HCT116 (cell line): Measurements from ENCODE around the gene ILDR1.

Source experiments
- ATF3 ChIP-seq: IDR thresholded peaks from 2 replicates; pipeline ENCODE4 v1.6.1; 2012
- CEBPB ChIP-seq: IDR thresholded peaks from 2 replicates; pipeline ENCODE4 v1.6.1; 2012; ENCODE audit warnings: low read depth
- CTCF ChIP-seq, 3 experiments: fragments of 200-600 bp in 1 of 3; sonication (generic) in 1 of 3; IDR thresholded peaks in 2 of 3; conservative IDR thresholded peaks in 1 of 3; 2 replicates each; pipeline ENCODE4 v1.5.1; 2012 to 2017; ENCODE audit warnings: low read depth in 2 of 3, low read length in 2 of 3, antibody characterized with exemption in 1 of 3, borderline replicate concordance in 1 of 3, control low read depth in 1 of 3, mild to moderate bottlenecking in 1 of 3, mixed read lengths in 1 of 3, mixed run types in 1 of 3, moderate library complexity in 1 of 3; ENCODE audit not compliant: insufficient read depth in 1 of 3
- EZH2 ChIP-seq: fragments of 200-600 bp; sonication (generic); IDR thresholded peaks from 2 replicates; pipeline ENCODE4 v1.6.1; 2017; ENCODE audit warnings: antibody characterized with exemption, mixed run types
- FOSL1 ChIP-seq: IDR thresholded peaks from 2 replicates; pipeline ENCODE4 v1.6.1; 2012; ENCODE audit warnings: low read depth
- MAX ChIP-seq: IDR thresholded peaks from 2 replicates; pipeline ENCODE4 v1.6.1; 2012
- POLR2A ChIP-seq: IDR thresholded peaks from 2 replicates; pipeline ENCODE4 v1.7.0; 2011; ENCODE audit warnings: borderline replicate concordance; ENCODE audit not compliant: insufficient read depth, insufficient read length; ENCODE audit errors: extremely low read depth
- POLR2AphosphoS5 ChIP-seq: IDR thresholded peaks from 2 replicates; pipeline ENCODE4 v1.6.1; 2011; ENCODE audit warnings: mild to moderate bottlenecking, low read depth, low read length, moderate library complexity
- REST ChIP-seq: IDR thresholded peaks from 2 replicates; pipeline ENCODE4 v1.6.1; 2012; ENCODE audit warnings: low read depth
- SIN3A ChIP-seq: IDR thresholded peaks from 2 replicates; pipeline ENCODE4 v1.6.1; 2012; ENCODE audit warnings: low read depth
- YY1 ChIP-seq: IDR thresholded peaks from 2 replicates; pipeline ENCODE4 v1.6.1; 2011; ENCODE audit warnings: low read length, low read depth, moderate library complexity, mild to moderate bottlenecking; ENCODE audit not compliant: insufficient replicate concordance; ENCODE audit errors: extremely low read depth
- ZNF274 ChIP-seq: fragments of 200-500 bp; sonication (Bioruptor generic); IDR thresholded peaks from 2 replicates; pipeline ENCODE4 v1.6.1; 2014; ENCODE audit warnings: mild to moderate bottlenecking, low read depth, low read length, inconsistent platforms

- TF ChIP-seq POLR2A (no peak), ATF3 (no peak), CTCF (IDR thresholded peaks at IDR 0.05 in 2 of 3, conservative IDR thresholded peaks at IDR 0.05 in 1 of 3; ENCODE audit: borderline replicate concordance in 1 of 3, insufficient read depth in 1 of 3, low read depth in 2 of 3, low read length in 2 of 3) (no peak), POLR2AphosphoS5 (no peak), EZH2 (no peak), SIN3A (no peak), CEBPB (no peak), FOSL1 (no peak), REST (no peak), YY1 (no peak), MAX (no peak), ZNF274 (no peak)
Measured at GRCh38 chr3:121981473-121981872, 40.6 kb downstream of the ILDR1 start.
